ENCODE results near the gene FUBP1.

Gene FUBP1

GRCh38 chr1:78007677-78008341 lies 28.9 kb upstream of the FUBP1 start:
- Histone ChIP-seq H3K27ac (peak overlapping the region; percentile 84 to 88), H3K4me3 (peak overlapping the region; percentile 74)
- TF ChIP-seq CTCF (IDR thresholded peaks at IDR 0.05), result no peak
- no peak for DNase-seq (ENCODE audit: low spot score)

- DNase-seq (ENCODE audit: low spot score), result no peak
- peak overlapping the region; percentile 84 to 88 for H3K27ac ChIP-seq
- peak overlapping the region; percentile 74 for H3K4me3 ChIP-seq
- no peak for TF ChIP-seq CTCF (IDR thresholded peaks at IDR 0.05)
Observed at GRCh38 chr1:78006521-78006920, 27.6 kb upstream of the FUBP1 start.

GRCh38 chr1:78005755-78006154 lies 26.9 kb upstream of the FUBP1 start:
- H3K27ac ChIP-seq, result peak overlapping the region; percentile 88 to 89
- TF ChIP-seq CTCF (IDR thresholded peaks at IDR 0.05), result no peak
- no peak for DNase-seq (ENCODE audit: low spot score)
- peak overlapping the region; percentile 74 for H3K4me3 ChIP-seq

- Histone ChIP-seq H3K4me3 (peak overlapping the region; percentile 74), H3K27ac (peak overlapping the region; percentile 88 to 89)
- no peak for DNase-seq (ENCODE audit: low spot score)
- no peak for TF ChIP-seq CTCF (IDR thresholded peaks at IDR 0.05)
Observed at GRCh38 chr1:78005448-78005722, 26.5 kb upstream of the FUBP1 start.

- DNase-seq (ENCODE audit: low spot score), result no peak
- TF ChIP-seq CTCF (IDR thresholded peaks at IDR 0.05), result no peak
- peak within 1 kb of the TSS; percentile 74 for H3K4me3 ChIP-seq
- peak within 1 kb of the TSS; percentile 88 to 89 for H3K27ac ChIP-seq
Observed at GRCh38 chr1:78004719-78005447, 26.0 kb upstream of the FUBP1 start, which contains the start of gene DNAJB4. Gene DNAJB4, plus strand, starts transcription at chr1:78004939. Its CDS starts 172 bp downstream, at chr1:78005111.

GRCh38 chr1:78003882-78004718 lies 25.2 kb upstream of the FUBP1 start:
- TF ChIP-seq CTCF (IDR thresholded peaks at IDR 0.05), result no peak
- Histone ChIP-seq H3K4me3 (peak overlapping the region; percentile 74), H3K27ac (peak overlapping the region; percentile 88 to 89)
- DNase-seq (ENCODE audit: low spot score), result no peak
